HEK293T (cell line): Measurements from ENCODE around the gene SLC25A27.

Experiments
- ARNT ChIP-seq: fragments of 450-650 bp; IDR thresholded peaks from 2 replicates; pipeline ENCODE4 v1.6.1; 2017; ENCODE audit warnings: mild to moderate bottlenecking
- FOXM1 ChIP-seq: fragments of 450-650 bp; IDR thresholded peaks from 2 replicates; pipeline ENCODE4 v1.6.1; 2017; ENCODE audit warnings: mild to moderate bottlenecking, borderline replicate concordance

DNA sequence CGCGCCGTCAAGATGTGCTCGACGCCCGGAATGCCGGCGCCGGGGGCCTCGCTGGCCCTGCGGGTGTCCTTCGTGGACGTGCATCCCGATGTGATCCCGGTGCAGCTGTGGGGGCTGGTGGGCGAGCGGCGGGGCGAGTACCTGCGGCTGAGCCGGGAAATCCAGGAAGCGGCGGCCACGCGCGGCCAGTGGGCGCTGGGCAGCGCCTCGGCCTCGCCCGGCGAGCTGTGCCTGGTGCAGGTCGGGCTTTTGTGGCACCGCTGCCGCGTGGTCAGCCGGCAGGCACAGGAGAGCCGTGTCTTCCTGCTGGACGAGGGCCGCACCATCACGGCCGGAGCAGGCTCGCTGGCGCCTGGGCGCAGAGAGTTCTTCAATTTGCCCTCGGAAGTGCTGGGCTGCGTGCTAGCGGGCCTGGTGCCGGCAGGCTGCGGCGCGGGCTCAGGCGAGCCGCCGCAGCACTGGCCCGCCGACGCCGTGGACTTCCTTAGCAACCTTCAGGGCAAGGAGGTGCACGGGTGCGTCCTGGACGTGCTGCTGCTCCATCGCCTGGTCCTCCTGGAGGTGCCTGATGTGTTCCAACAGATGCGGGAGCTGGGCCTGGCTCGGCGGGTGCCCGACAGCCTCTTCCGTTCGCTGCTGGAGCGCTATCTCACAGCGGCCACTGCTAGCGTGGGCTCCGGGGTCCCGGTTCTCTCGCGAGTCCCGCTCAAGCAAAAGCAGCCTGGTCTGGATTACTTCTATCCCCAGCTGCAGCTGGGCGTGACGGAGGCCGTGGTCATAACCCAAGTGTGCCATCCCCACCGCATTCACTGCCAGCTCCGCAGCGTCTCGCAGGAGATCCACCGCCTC, 35.6 kb downstream of the SLC25A27 start:
- TF ChIP-seq FOXM1: no peak
- no peak for TF ChIP-seq ARNT
